Rectal smooth muscle tissue (tissue), 1 donor: ENCODE measurements around the gene TSPO2.

Source experiments
- H3K27ac ChIP-seq: one replicate; pipeline ENCODE4 v1.7.0; 2013; ENCODE audit warnings: low read depth, low read length, inconsistent platforms
- H3K27me3 ChIP-seq: one replicate; pipeline ENCODE4 v1.7.0; 2013; ENCODE audit warnings: low read length; ENCODE audit not compliant: control insufficient read depth, insufficient read depth
- H3K36me3 ChIP-seq: one replicate; pipeline ENCODE4 v1.7.0; 2013; ENCODE audit warnings: low read length; ENCODE audit not compliant: control insufficient read depth, insufficient read depth
- H3K4me1 ChIP-seq: one replicate; pipeline ENCODE4 v1.7.0; 2013; ENCODE audit warnings: low read length; ENCODE audit not compliant: control insufficient read depth, insufficient read depth
- H3K4me3 ChIP-seq: one replicate; pipeline ENCODE4 v1.7.0; 2013; ENCODE audit warnings: low read length
- H3K9ac ChIP-seq: one replicate; pipeline ENCODE4 v1.7.0; 2013; ENCODE audit warnings: low read length

Gene TSPO2

DNA sequence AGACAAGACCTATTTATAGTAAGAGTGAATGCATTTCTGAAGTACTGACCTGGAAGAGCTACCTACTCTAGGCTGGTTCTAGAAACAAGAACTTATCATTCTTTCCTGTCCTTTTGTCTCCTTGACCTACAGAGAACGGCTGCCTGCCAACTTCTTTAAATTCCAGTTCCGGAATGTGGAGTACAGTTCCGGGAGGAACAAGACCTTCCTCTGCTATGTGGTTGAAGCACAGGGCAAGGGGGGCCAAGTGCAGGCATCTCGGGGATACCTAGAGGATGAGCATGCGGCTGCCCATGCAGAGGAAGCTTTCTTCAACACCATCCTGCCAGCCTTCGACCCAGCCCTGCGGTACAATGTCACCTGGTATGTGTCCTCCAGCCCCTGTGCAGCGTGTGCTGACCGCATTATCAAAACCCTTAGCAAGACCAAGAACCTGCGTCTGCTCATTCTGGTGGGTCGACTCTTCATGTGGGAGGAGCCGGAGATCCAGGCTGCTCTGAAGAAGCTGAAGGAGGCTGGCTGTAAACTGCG lies 19.0 kb downstream of the TSPO2 start:
- H3K27ac ChIP-seq = no peak overlapping the region
- H3K27me3 ChIP-seq = no peaks in the 10 kb centered on the region
- H3K4me3 ChIP-seq = no peak overlapping the region
- H3K4me1 ChIP-seq = peaks cover 19% of the 10 kb centered on the region
- peaks cover 4% of the 10 kb centered on the region for H3K36me3 ChIP-seq
- no peak overlapping the region for H3K9ac ChIP-seq

DNA sequence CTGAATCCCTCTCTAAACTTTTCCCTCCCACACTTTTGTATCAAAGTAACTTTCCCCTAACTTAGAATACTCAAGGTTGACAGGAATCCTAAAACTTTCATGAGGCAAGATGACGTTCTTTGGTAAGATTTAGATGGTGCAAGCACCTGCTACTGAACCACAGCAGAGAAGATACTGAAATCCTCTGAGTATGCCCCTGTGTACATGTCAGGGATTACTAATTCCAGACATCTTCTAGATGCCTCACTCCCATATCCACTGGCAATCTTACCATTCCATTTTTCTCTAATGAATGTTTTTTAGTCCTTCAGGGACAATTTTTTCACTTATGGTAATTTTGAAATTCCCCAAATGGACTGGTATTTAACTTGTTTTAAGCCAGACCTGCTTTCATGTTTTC lies 19.8 kb downstream of the TSPO2 start:
- no peak overlapping the region for H3K27ac ChIP-seq
- H3K9ac ChIP-seq = no peak overlapping the region
- H3K4me3 ChIP-seq = no peak overlapping the region
- H3K36me3 ChIP-seq = peaks cover 6% of the 10 kb centered on the region
- H3K27me3 ChIP-seq = no peaks in the 10 kb centered on the region
- H3K4me1 ChIP-seq = peaks cover 15% of the 10 kb centered on the region

DNA sequence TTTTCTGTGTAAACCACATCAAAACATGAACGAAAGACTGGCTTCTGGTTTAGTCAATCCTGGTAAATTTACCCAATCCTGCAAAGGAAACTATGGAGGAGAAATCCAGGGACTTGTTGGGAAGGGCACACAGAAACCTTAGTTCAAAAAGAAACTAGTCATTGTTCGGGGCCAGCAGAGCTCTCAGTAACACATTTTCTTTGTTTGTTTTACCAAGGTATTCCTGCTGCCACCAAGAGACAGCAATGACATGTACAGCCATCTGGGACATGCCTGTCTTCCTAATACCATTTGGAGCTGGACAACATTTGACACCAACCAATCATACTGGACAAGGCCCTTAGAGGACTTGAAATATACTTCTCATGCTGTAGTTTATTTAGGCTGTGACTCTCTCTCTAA lies 21.6 kb downstream of the TSPO2 start:
- H3K27ac ChIP-seq = no peak overlapping the region
- no peaks in the 10 kb centered on the region for H3K27me3 ChIP-seq
- H3K4me3 ChIP-seq = no peak overlapping the region
- no peak overlapping the region for H3K9ac ChIP-seq
- peaks cover 9% of the 10 kb centered on the region for H3K36me3 ChIP-seq
- peaks cover 7% of the 10 kb centered on the region for H3K4me1 ChIP-seq

GRCh38 chr6:41064841-41065240 lies 22.6 kb downstream of the TSPO2 start:
- no peak overlapping the region for H3K9ac ChIP-seq
- H3K36me3 ChIP-seq = peaks cover 9% of the 10 kb centered on the region
- H3K4me1 ChIP-seq = no peaks in the 10 kb centered on the region
- no peaks in the 10 kb centered on the region for H3K27me3 ChIP-seq
- no peak overlapping the region for H3K4me3 ChIP-seq
- H3K27ac ChIP-seq = no peak overlapping the region

- Histone ChIP-seq H3K9ac (no peak overlapping the region), H3K36me3 (peaks cover 9% of the 10 kb centered on the region), H3K4me1 (peaks cover 1% of the 10 kb centered on the region), H3K27me3 (no peaks in the 10 kb centered on the region), H3K4me3 (no peak overlapping the region), H3K27ac (no peak overlapping the region)
These were observed 23.3 kb downstream of the TSPO2 start for GRCh38 chr6:41065550-41066026.

GRCh38 chr6:41066867-41067304 lies 24.6 kb downstream of the TSPO2 start:
- no peak overlapping the region for H3K4me3 ChIP-seq
- H3K27ac ChIP-seq = no peak overlapping the region
- H3K4me1 ChIP-seq = peaks cover 7% of the 10 kb centered on the region
- H3K36me3 ChIP-seq = peaks cover 9% of the 10 kb centered on the region
- no peak overlapping the region for H3K9ac ChIP-seq
- no peaks in the 10 kb centered on the region for H3K27me3 ChIP-seq

DNA sequence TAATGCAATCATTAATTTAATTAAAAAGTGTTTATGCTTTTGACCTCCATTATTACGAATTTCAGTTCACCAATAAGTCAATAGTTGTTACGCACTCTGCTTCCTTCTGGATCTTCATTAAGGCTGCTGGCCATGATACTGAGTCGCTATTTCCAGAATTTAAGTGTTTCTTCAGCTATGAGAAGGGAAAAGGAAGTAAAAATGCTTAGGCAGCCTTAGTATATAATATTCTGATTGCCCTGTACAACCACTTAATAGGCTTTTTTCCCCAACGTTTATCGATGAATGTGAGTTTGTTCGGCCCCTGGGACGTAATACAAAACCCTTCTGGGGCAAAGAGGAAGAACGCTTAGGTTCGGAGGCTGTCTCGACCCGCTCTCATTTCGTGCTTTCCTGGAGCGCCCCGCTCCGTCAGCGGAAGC lies 29.2 kb downstream of the TSPO2 start:
- H3K27ac ChIP-seq = peak overlapping the region; percentile 99
- H3K9ac ChIP-seq = peak overlapping the region; percentile 97
- H3K27me3 ChIP-seq = no peaks in the 10 kb centered on the region
- peak overlapping the region; percentile 95 for H3K4me3 ChIP-seq
- H3K4me1 ChIP-seq = peaks cover 16% of the 10 kb centered on the region
- peaks cover 5% of the 10 kb centered on the region for H3K36me3 ChIP-seq

GRCh38 chr6:41071923-41072835 lies 29.9 kb downstream of the TSPO2 start, which contains the start of gene OARD1:
Gene OARD1, minus strand, starts transcription at chr6:41072356. Its CDS starts 722 bp downstream, at chr6:41071634.
- peaks cover 2% of the 10 kb centered on the region for H3K36me3 ChIP-seq

DNA sequence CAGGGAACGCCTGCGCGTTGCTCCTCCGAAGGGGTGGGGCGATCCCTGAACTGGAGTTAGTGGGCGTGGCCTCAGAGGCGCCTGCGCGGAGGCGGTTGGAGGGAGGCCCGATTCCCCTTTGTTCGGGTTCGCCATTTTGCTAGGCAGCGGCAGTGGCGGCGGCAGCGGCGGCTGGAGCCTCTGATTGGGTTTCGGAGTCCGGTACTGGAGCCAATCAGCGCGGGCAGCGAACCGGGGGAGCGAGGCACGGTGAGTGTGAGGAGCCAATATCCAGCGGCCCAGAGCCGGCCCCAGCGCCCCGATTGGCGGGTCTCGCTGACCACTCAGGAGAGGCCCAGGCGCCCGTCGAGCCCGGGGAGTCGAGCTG lies 30.6 kb downstream of the TSPO2 start, which contains the start of gene NFYA:
Gene NFYA (plus strand): TSS at position 139 of the 367 bp plus-strand sequence. CDS start 6,116 bp downstream, outside the sequence.
- Histone ChIP-seq H3K4me3 (peak within 1 kb of the TSS; percentile 98), H3K27ac (peak within 1 kb of the TSS; percentile 99), H3K27me3 (no peaks in the 10 kb centered on the region), H3K4me1 (peaks cover 16% of the 10 kb centered on the region), H3K36me3 (no peaks in the 10 kb centered on the region), H3K9ac (peak within 1 kb of the TSS; percentile 97)

More at GRCh38 chr6:41071923-41072835, 29.9 kb downstream of the TSPO2 start, which contains the start of gene OARD1:
- peaks cover 16% of the 10 kb centered on the region for H3K4me1 ChIP-seq
- no peaks in the 10 kb centered on the region for H3K27me3 ChIP-seq
- peak within 1 kb of the TSS; percentile 97 for H3K9ac ChIP-seq
- peak within 1 kb of the TSS; percentile 98 for H3K4me3 ChIP-seq
- H3K27ac ChIP-seq = peak within 1 kb of the TSS; percentile 99

- Histone ChIP-seq H3K36me3 (no peaks in the 10 kb centered on the region), H3K27me3 (no peaks in the 10 kb centered on the region), H3K4me3 (peak overlapping the region; percentile 98), H3K9ac (peak overlapping the region; percentile 95), H3K4me1 (peaks cover 16% of the 10 kb centered on the region), H3K27ac (peak overlapping the region; percentile 99)
These were observed 31.1 kb downstream of the TSPO2 start for GRCh38 chr6:41073203-41073967.

DNA sequence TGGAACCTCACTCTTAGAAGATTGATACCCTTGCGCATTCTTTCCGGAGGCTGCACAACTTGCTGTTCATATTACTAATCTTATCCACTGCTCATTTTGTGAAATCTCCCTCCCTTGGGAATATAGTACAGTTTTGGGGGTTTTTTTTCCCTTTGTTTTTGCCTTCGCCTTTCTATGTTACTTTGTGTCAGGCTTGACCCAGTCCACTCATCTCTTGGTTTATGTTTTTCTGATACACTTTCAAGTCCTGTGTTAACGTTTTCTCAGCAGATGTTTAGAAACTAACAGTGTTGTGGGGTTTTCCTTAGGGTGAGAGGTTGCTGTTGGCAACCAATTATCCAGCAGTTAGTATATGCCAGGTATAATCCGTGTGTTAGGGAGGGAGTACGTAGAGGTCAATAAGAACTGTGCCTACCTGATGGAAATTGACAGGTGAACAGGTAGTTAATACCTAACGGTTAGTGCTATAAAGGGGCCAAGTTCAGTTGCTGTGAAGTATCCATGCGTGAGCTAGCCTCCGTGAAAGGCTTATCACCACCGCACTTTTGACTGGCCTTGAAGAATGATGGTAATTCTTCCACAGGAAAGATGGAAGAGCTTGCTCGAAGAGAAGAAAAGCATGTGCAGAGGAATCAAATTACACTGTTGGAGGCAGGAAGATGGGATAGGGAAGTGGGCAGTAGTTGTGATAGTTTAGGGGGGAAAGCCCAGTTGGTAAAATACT lies 31.9 kb downstream of the TSPO2 start:
- Histone ChIP-seq H3K9ac (peak overlapping the region; percentile 95), H3K36me3 (no peaks in the 10 kb centered on the region), H3K4me3 (peak overlapping the region; percentile 98), H3K27ac (peak overlapping the region; percentile 99), H3K27me3 (no peaks in the 10 kb centered on the region), H3K4me1 (peaks cover 16% of the 10 kb centered on the region)
